Muscle layer of duodenum (tissue), 2 donors: Measurements from ENCODE around the gene SEPTIN8.

ENCODE experiments used
- H3K27ac ChIP-seq: one replicate; pipeline ENCODE4 v1.7.0; 2013; ENCODE audit warnings: mild to moderate bottlenecking, low read length
- H3K27me3 ChIP-seq: one replicate; pipeline ENCODE4 v1.7.0; 2013; ENCODE audit warnings: low read depth, mild to moderate bottlenecking, control low read depth, low read length
- H3K36me3 ChIP-seq, 2 donors: one replicate each; pipeline ENCODE4 v1.7.0; 2013; ENCODE audit warnings: low read length in 2 of 2, control low read depth in 1 of 2, mild to moderate bottlenecking in 1 of 2; ENCODE audit not compliant: insufficient read depth in 2 of 2, control insufficient read depth in 1 of 2
- H3K4me1 ChIP-seq, 2 donors: one replicate each; pipeline ENCODE4 v1.7.0; 2013; ENCODE audit warnings: low read length in 2 of 2, mild to moderate bottlenecking in 2 of 2, control low read depth in 1 of 2, moderate library complexity in 1 of 2; ENCODE audit not compliant: insufficient read depth in 2 of 2, control insufficient read depth in 1 of 2
- H3K4me3 ChIP-seq, 2 donors: one replicate each; pipeline ENCODE4 v1.7.0; 2013; ENCODE audit warnings: low read length in 2 of 2, low read depth in 1 of 2, mild to moderate bottlenecking in 1 of 2
- H3K9me3 ChIP-seq, 2 donors: one replicate each; pipeline ENCODE4 v1.7.0; 2013; ENCODE audit warnings: low read length in 2 of 2, control low read depth in 1 of 2, mild to moderate bottlenecking in 1 of 2; ENCODE audit not compliant: control insufficient read depth in 1 of 2
- donor health status: healthy.

Gene SEPTIN8

DNA sequence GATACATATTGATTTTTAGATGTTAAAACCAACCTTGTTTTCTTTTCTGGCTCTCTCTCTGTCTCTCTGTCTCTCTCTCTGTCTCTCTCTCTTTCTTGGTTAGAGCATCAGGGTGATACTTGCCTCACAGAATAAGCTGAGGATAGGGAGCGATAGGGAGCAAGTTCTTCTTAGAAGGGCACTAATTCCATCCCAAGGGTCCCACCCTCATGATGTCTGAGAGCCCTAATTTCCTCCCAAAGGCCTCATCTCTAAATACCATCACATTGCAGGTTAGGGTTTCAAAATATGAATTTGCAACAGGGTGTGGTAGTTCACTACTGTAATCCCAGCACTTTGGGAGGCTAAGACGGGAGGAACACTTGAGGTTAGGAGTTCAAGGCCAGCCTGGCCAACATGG is 34.9 kb downstream of the SEPTIN8 start:
- no peaks in the 10 kb centered on the region for H3K9me3 ChIP-seq
- peaks cover 0 to 4% of the 10 kb centered on the region in 2 donors for H3K4me1 ChIP-seq
- no peak overlapping the region for H3K4me3 ChIP-seq
- H3K36me3 ChIP-seq: no peaks in the 10 kb centered on the region
- H3K27me3 ChIP-seq: peaks cover 13% of the 10 kb centered on the region
- H3K27ac ChIP-seq: no peak overlapping the region

DNA sequence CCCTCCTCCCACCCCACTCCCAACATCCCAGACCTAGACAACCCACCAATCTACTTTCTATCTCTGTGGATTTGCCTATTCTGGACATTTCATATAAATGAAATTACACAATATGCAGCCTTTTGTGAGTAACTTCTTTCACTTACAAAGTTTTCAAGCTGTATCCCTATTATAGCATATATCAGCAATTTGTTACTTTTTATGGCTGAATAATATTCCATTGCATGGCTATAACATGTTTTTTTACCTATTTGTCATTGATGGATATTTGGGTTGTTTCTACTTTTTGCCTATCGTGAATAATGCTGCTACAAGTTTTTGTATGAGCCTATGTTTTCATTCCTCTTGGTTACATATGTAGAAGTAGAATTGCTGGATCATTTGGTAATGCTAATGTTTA is 37.8 kb downstream of the SEPTIN8 start:
- peaks cover 6% of the 10 kb centered on the region for H3K27me3 ChIP-seq
- H3K9me3 ChIP-seq: no peaks in the 10 kb centered on the region
- H3K36me3 ChIP-seq: no peaks in the 10 kb centered on the region
- H3K4me3 ChIP-seq: no peak overlapping the region
- H3K4me1 ChIP-seq: peaks cover 0 to 13% of the 10 kb centered on the region in 2 donors
- H3K27ac ChIP-seq: no peak overlapping the region

DNA sequence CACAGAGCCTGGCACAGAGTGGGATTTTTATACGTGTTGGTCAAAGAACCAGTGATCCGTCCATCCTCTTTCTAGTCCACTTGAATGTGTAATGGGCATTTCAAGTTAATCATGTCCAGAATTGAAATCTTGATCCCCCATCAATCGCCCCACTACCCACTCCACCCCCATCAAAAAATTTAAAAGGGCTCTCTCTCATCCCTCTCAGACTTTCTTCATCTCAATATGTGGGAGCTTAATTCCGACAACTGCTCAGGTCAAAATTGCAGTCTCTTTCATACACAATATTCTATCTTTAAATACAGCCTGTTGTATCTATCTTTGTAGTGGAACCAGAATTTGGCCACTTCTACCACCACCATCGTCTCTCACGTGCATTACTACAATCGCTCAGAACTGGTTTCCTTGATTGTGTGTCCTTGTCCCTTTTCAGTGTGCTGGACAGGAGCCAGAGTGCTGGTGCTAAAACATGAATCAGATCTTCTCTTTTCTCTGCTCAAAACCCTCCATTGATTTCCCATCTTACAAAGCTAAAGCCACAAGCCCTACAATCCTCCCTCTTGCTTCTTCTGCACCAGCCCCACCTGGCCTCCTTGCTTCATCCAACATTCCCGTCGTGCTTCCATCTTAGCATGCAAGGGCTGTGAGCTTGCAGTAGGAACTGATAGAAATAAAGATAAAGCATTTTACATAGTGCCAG is 38.9 kb downstream of the SEPTIN8 start:
- Histone ChIP-seq H3K27ac (no peak overlapping the region), H3K9me3 (no peaks in the 10 kb centered on the region), H3K4me1 (peaks cover 0 to 13% of the 10 kb centered on the region in 2 donors), H3K27me3 (peaks cover 6% of the 10 kb centered on the region), H3K36me3 (no peaks in the 10 kb centered on the region), H3K4me3 (peak overlapping the region; percentile 69 to 99)

DNA sequence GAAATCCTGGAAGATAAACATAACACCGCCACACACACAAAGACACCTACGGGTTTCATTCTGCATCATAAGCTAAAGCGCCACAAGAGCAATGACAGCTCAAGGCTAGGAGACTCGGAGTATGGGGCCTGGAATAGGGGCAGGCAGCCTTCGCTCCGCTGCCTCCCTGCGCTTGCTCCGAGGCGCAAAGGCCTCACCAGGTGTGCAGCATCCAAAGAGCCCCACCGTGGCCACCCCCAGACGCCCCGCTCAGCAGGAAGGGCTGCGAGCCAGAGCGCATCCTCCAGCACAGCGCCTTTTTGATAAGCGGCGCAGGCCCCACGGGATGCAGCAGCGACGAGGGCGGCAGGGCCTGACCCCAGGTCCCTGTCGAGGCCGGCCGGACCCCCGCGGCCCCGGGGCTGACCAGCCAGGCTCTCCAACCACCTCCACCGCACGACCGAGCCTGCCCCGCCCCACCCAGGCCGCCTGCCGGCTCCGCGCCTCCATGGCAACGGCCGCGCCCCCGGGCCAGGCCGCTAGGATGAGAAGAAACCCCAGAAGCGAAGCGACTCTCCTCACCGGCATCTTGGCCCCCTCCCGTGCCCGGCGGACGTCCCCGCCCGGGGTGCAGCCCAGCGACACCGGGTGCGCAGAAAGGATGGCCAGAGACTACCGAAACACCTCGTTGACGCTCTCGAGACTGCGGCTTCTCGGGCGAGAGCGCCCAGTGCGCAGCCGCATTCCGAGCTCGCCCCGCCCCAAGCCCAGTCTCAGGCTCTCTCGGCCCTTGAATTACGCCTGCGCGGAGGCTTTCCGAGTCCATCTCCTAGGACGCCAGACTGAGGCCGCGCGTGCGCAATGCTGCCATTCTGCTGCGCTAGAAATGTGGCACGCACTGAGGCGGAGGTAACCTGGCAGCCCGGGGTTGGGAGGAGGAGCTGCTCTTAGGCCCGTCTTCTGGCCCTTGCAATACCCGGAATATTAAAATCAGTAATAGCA is 39.9 kb downstream of the SEPTIN8 start, which contains the start of gene KIF3A:
Gene KIF3A, minus strand, starts transcription at position 694 of the 981 bp plus-strand sequence. Its CDS starts 127 bp downstream, at position 567.
- Histone ChIP-seq H3K36me3 (no peaks in the 10 kb centered on the region), H3K27me3 (peaks cover 4% of the 10 kb centered on the region), H3K9me3 (no peaks in the 10 kb centered on the region), H3K4me1 (peaks cover 0 to 13% of the 10 kb centered on the region in 2 donors), H3K4me3 (peak within 1 kb of the TSS; percentile 69 to 99), H3K27ac (no peak within 1 kb of the TSS)

DNA sequence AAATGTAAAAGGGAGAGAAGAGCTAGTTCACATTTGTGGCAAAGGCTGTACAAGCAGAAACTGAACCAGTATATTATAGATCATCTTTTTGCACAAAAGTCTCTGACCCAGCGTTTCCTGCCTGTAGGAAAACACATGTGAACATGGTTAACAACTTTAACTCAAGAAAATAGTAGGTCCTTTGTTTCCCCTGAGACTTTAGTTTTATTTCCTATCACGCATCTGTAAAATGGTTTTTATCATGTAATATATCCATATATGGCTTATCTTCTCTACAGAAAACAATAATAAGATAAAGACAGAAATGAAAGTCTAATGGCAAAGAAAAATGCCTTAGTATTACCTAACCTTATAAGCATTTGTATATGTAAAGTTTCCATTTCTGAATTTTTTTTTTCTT is 42.4 kb downstream of the SEPTIN8 start:
- Histone ChIP-seq H3K27me3 (no peaks in the 10 kb centered on the region), H3K4me3 (no peak overlapping the region), H3K36me3 (no peaks in the 10 kb centered on the region), H3K27ac (no peak overlapping the region), H3K9me3 (no peaks in the 10 kb centered on the region), H3K4me1 (peaks cover 0 to 13% of the 10 kb centered on the region in 2 donors)

GRCh38 chr5:132733499-132734148 is 43.4 kb downstream of the SEPTIN8 start:
- peaks cover 0 to 13% of the 10 kb centered on the region in 2 donors for H3K4me1 ChIP-seq

DNA sequence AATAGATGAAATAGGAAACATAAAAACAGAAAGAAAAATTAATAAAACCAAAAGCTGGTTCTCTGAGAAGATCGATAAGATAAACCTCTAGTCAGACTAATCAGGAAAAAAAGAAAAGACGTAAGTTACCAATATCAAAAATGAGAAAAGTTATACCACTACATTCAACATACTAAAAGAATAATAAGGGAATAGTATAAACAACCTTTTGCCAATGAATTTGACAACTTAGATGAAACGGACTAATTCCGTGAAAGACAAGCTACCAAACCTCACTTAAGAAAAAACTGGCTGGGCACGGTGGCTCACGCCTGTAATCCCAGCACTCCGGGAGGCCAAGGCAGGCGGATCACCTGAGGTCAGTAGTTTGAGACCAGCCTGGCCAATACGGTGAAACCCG is 47.1 kb downstream of the SEPTIN8 start:
- no peaks in the 10 kb centered on the region for H3K27me3 ChIP-seq
- no peak overlapping the region for H3K4me3 ChIP-seq
- H3K36me3 ChIP-seq: no peaks in the 10 kb centered on the region
- no peaks in the 10 kb centered on the region for H3K9me3 ChIP-seq
- no peak overlapping the region for H3K27ac ChIP-seq
- no peaks in the 10 kb centered on the region for H3K4me1 ChIP-seq

More at GRCh38 chr5:132733499-132734148, 43.4 kb downstream of the SEPTIN8 start:
- H3K27me3 ChIP-seq: no peaks in the 10 kb centered on the region
- H3K9me3 ChIP-seq: no peaks in the 10 kb centered on the region
- no peak overlapping the region for H3K27ac ChIP-seq
- no peak overlapping the region for H3K4me3 ChIP-seq
- H3K36me3 ChIP-seq: no peaks in the 10 kb centered on the region

GRCh38 chr5:132725745-132726144 is 51.3 kb downstream of the SEPTIN8 start:
- Histone ChIP-seq H3K36me3 (peaks cover 0 to 2% of the 10 kb centered on the region in 2 donors), H3K27me3 (no peaks in the 10 kb centered on the region), H3K4me3 (no peak overlapping the region)

GRCh38 chr5:132718544-132719312 is 58.3 kb downstream of the SEPTIN8 start:
- H3K27ac ChIP-seq: no peak overlapping the region

More at GRCh38 chr5:132725745-132726144, 51.3 kb downstream of the SEPTIN8 start:
- Histone ChIP-seq H3K27ac (no peak overlapping the region), H3K4me1 (no peaks in the 10 kb centered on the region), H3K9me3 (no peaks in the 10 kb centered on the region)

GRCh38 chr5:132714456-132715307 is 62.4 kb downstream of the SEPTIN8 start:
- no peaks in the 10 kb centered on the region for H3K4me1 ChIP-seq
- H3K4me3 ChIP-seq: no peak overlapping the region
- no peaks in the 10 kb centered on the region for H3K9me3 ChIP-seq
- H3K27me3 ChIP-seq: no peaks in the 10 kb centered on the region
- H3K27ac ChIP-seq: no peak overlapping the region
- no peaks in the 10 kb centered on the region for H3K36me3 ChIP-seq

More at GRCh38 chr5:132718544-132719312, 58.3 kb downstream of the SEPTIN8 start:
- no peaks in the 10 kb centered on the region for H3K4me1 ChIP-seq
- H3K27me3 ChIP-seq: no peaks in the 10 kb centered on the region
- H3K4me3 ChIP-seq: no peak overlapping the region
- no peaks in the 10 kb centered on the region for H3K9me3 ChIP-seq
- peaks cover 4 to 9% of the 10 kb centered on the region in 2 donors for H3K36me3 ChIP-seq
